Stimulated activated naive CD8-positive, alpha-beta T cell treated with anti-CD3 and anti-CD28 coated beads, Interleukin-15, amount 100 ng/mL, for 72 hours (primary cell): ENCODE data around the gene MOB3B.
"Not testable (repeated sequence)": the region's sequence is repeated elsewhere in the genome, so short reads cannot be mapped to it uniquely, and the experiment has no call there.

Source experiments
- ATAC-seq: fragments of 150-1000 bp; cut with Tn5 transposase; 2 replicates; pipeline ENCODE4 v1.10.0; 2021; ENCODE audit warnings: mild to moderate bottlenecking, moderate library complexity
- DNase-seq, 2 donors: peaks; one replicate each; pipeline ENCODE4 v3.0.0; 2021 to 2022
- H3K27ac Mint-ChIP-seq, 2 donors: one replicate each; pipeline ENCODE4 v1.8.0; 2022; ENCODE audit warnings: mild to moderate bottlenecking in 2 of 2, mixed read lengths in 2 of 2, moderate library complexity in 2 of 2
- H3K27me3 Mint-ChIP-seq: one replicate; pipeline ENCODE4 v1.8.0; 2022; ENCODE audit warnings: mixed read lengths
- H3K4me1 Mint-ChIP-seq: one replicate; pipeline ENCODE4 v1.8.0; 2022; ENCODE audit warnings: mild to moderate bottlenecking, mixed read lengths
- H3K4me3 Mint-ChIP-seq, 2 donors: one replicate each; pipeline ENCODE4 v1.8.0; 2022; ENCODE audit warnings: mild to moderate bottlenecking in 2 of 2, mixed read lengths in 2 of 2, moderate library complexity in 1 of 2
- H3K9me3 Mint-ChIP-seq, 2 donors: one replicate each; pipeline ENCODE4 v1.8.0; 2022; ENCODE audit warnings: mixed read lengths in 2 of 2

The MOB3B gene

DNA sequence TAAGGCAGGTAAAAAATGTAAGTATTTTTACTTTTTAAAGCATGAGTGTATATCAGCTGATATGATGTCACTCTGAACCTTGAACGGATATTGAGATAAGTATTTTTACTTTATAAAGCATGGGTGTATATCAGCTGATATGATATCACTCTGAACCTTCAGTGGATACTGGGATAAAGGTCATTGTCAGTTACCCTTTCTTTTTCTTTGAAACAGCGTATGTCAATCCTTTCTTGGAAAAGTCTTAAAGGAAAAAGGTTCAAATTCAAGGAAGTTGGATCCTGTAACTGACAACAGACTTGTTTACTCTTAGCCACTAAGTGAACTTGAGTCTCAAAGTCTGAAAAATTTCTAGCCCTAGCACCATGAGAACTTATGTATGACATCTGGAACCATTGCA is 67.2 kb downstream of the MOB3B start:
- peaks cover 0 to 3% of the 10 kb centered on the region in 2 donors for H3K9me3 Mint-ChIP-seq
- ATAC-seq (no peak), DNase-seq (no peak)
- H3K4me1 Mint-ChIP-seq: peaks cover 9% of the 10 kb centered on the region
- no peak overlapping the region for H3K27ac Mint-ChIP-seq
- H3K27me3 Mint-ChIP-seq: no peaks in the 10 kb centered on the region
- H3K4me3 Mint-ChIP-seq: no peak overlapping the region

DNA sequence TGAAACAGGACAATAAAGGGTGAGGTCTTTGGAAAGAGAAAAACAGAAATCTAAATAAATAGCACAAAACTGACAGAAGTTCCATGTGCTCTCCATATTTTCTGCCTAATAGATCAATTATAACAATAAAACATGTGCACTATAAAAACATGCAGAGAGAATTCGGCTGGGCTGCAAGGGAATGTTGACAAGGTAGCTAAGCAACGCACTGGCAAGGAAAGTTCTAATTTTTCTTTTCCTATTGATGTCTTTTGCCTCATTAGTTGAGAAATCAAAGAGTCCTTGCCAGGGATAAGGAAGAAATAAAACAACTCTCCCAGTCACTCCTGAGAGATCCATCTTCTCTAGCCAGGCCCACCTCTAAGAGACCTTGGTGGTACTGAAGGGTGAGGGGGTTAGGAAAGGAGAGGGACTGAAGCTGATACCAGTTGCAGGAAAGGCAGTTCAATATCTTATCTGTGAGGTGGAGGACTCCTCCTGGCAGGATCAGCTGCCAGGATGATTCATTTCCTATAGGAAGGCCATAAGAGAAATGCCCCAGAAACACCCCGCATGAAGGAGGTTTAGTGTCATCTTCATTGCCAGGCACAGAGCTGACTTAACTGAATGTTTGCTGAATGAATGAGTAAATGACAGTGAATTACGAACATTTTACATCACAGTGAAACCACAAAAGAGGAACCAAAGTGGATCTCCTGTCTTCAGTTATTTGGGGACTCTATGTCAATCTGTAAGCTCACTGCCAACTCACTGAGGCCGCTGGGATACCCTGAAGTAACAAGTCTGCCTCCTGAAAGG is 69.2 kb downstream of the MOB3B start:
- ATAC-seq (no peak), DNase-seq (no peak)
- Mint-ChIP-seq H3K4me1 (peaks cover 14% of the 10 kb centered on the region), H3K4me3 (no peak overlapping the region), H3K9me3 (no peaks in the 10 kb centered on the region), H3K27ac (peak overlapping the region in 1 of 2 donors; percentile 34), H3K27me3 (no peaks in the 10 kb centered on the region)

- DNase-seq: no peak
- ATAC-seq: no peak
- peaks cover 14% of the 10 kb centered on the region for H3K4me1 Mint-ChIP-seq
- no peaks in the 10 kb centered on the region for H3K9me3 Mint-ChIP-seq
- peak overlapping the region in 1 of 2 donors; percentile 15 for H3K27ac Mint-ChIP-seq
- no peak overlapping the region for H3K4me3 Mint-ChIP-seq
- no peaks in the 10 kb centered on the region for H3K27me3 Mint-ChIP-seq
Observed at GRCh38 chr9:27457445-27457844, 72.2 kb downstream of the MOB3B start.

- H3K27me3 Mint-ChIP-seq: no peaks in the 10 kb centered on the region
- H3K4me3 Mint-ChIP-seq: no peak overlapping the region
- H3K4me1 Mint-ChIP-seq: peaks cover 9% of the 10 kb centered on the region
- no peaks in the 10 kb centered on the region for H3K9me3 Mint-ChIP-seq
- no peak overlapping the region for H3K27ac Mint-ChIP-seq
- no peak for ATAC-seq
- no peak for DNase-seq
Observed at GRCh38 chr9:27453860-27454553, 75.6 kb downstream of the MOB3B start.

DNA sequence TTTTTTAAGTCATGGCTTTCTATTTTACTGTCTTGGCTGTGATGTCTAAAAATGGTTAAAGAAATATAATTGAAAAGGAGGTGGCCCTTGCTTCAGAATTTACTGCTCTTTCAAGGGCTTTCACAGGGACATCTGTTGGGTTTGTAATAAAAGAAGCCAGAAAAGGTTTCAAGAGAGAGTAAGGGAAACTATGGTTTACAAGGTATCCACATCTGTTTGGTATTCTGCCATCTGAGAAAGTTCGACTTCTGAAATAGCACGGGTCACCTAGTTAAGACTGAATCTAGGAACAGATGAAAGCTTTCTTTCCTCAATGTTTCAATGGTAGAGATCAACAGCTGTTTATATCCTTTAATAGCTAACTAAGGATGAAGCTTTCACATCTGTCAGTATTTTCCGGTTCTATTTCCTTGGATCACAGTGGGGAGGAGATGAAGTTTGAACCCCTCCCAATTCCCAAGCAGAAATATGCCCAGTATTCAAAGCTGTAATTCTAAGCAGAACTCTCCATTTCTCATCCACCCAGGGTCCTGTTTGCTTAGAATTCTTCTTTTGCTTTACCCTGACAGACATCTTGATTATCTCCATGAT is 78.3 kb downstream of the MOB3B start:
- DNase-seq: no peak
- Mint-ChIP-seq H3K4me3 (no peak overlapping the region), H3K27me3 (no peaks in the 10 kb centered on the region), H3K9me3 (peaks cover 0 to 4% of the 10 kb centered on the region in 2 donors), H3K27ac (no peak overlapping the region), H3K4me1 (no peaks in the 10 kb centered on the region)
- ATAC-seq: no peak

DNA sequence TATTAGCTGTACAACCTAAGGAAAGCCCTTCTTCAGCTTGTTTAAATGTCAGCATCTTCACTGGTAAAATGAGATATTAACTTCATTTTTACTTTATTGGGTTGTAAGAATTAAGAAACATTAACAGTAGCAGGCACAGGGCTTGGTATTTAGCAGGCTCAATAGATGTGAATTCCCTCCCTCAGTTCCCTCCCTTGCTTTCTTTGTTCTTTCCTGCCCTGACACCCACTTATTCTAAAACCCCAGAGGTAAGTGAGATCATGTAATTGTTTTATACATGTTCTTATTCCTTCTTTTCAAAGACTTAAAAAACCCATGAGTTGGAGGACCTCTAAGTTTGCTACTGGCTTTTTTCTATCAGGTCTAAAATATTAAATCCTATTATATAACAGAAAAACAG is 78.9 kb downstream of the MOB3B start:
- no peak for ATAC-seq

GRCh38 chr9:27448356-27448755 is 81.3 kb downstream of the MOB3B start:
- H3K27ac Mint-ChIP-seq, H3K27me3 Mint-ChIP-seq, H3K4me1 Mint-ChIP-seq, H3K4me3 Mint-ChIP-seq, ATAC-seq, DNase-seq: not testable (repeated sequence)
- peaks cover 0 to 11% of the 10 kb centered on the region in 2 donors for H3K9me3 Mint-ChIP-seq

More for the DNA sequence above, 78.9 kb downstream of the MOB3B start:
- Mint-ChIP-seq H3K27ac (no peak overlapping the region), H3K9me3 (peaks cover 0 to 4% of the 10 kb centered on the region in 2 donors), H3K27me3 (no peaks in the 10 kb centered on the region), H3K4me1 (no peaks in the 10 kb centered on the region), H3K4me3 (no peak overlapping the region)
- no peak for DNase-seq

DNA sequence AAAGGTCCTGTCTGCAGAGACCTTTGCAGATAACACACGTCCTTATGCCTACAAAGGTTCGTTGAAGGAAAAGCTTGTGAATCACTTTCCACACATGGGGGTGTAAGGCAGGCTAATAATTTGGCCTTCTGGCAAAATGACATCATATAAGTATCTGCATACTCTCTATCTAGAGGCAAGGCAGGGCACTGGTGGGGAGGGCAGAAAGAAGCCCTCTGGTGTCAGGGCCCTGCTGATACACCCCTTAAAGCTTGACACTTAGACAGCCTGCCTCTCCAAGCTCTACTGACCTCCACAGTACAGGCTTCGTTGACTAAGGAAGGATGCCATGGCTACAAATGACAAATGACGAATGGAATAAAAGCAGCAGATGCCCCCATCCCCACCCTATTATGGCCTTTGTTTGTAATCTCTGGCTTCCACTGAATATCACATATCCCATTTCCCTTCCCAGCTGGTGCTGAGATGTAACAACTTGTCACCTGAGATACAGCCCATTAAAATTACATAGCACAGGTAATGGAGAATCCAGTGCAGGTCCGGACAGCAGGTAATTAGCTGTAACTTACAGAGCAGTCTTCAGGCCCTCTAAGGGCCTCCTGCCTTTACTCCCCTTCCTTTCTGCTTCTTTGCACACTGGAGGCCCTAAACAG is 82.5 kb downstream of the MOB3B start:
- DNase-seq: no peak
- no peaks in the 10 kb centered on the region for H3K27me3 Mint-ChIP-seq
- peaks cover 6% of the 10 kb centered on the region for H3K4me1 Mint-ChIP-seq
- H3K9me3 Mint-ChIP-seq: peaks cover 0 to 11% of the 10 kb centered on the region in 2 donors
- no peak overlapping the region for H3K4me3 Mint-ChIP-seq
- ATAC-seq: no peak
- H3K27ac Mint-ChIP-seq: no peak overlapping the region

DNA sequence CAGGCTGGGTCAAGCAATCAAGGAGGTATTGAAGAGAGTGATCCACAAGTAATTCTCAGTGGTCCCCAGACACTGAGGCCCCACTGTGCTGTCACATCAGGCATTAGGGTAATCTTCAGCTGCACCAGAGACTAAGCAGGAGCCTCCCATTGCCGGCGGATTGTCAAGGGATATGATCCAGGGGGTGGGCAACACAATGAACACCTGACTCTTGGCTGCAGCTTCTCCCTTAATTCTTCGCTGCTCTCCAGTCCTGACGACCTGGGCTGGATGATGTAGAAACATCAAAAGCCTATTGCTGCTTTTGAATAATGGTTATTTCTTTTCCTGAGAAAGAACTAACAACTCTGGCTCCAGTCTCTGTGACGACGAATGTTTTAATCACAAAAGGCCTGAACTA is 83.9 kb downstream of the MOB3B start:
- Mint-ChIP-seq H3K4me3 (no peak overlapping the region), H3K27ac (no peak overlapping the region), H3K9me3 (peaks cover 0 to 11% of the 10 kb centered on the region in 2 donors), H3K27me3 (no peaks in the 10 kb centered on the region), H3K4me1 (peaks cover 18% of the 10 kb centered on the region)
- DNase-seq: no peak
- no peak for ATAC-seq

DNA sequence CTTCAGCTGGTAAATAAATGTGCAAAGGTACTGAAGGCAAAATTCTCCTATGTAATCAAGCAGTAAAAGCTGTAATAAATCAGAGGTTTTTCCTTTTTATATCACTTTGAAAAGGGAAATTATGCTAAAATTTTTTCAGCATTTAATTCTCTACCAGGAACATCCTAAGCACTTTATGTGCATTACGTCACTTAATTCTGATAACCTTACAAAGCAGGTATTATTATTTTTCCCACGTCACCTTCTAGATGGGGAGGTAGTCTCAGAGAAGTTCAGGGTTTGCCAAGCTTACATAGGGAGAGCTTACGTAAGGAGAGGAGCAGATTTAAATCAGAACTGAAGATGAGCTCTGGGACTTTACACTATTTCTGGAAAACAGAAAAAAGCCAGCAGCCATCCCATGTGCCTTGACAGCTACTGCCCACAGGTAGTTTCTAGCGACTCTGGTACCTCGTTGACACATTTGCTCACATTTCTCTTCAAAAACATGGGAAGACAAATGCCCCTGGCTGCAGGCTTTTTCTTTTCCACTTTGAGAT is 84.5 kb downstream of the MOB3B start:
- Mint-ChIP-seq H3K9me3 (peaks cover 0 to 11% of the 10 kb centered on the region in 2 donors), H3K27ac (no peak overlapping the region), H3K4me3 (no peak overlapping the region), H3K27me3 (no peaks in the 10 kb centered on the region), H3K4me1 (peaks cover 18% of the 10 kb centered on the region)
- no peak for DNase-seq
- no peak for ATAC-seq

DNA sequence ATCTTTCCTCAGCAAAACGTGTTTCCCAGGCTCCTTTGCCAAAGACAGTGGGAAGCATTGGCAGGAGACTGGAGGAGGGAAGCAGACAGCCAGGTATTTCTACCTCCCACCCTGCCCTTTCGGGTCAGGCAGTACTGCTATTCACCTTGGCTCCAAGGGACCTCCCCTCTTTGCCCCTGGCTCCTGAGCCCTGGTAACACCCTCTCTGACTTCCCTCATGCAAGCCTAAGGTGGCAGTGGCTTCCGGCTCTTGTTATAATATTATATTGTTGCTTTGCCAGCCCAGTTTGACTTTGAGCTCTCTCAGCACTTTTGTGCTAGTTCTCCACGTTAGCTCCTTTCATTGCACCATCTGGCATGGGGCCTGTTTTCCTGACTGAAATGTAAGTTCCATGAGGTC is 87.2 kb downstream of the MOB3B start:
- peaks cover 0 to 7% of the 10 kb centered on the region in 2 donors for H3K9me3 Mint-ChIP-seq
- no peak for ATAC-seq
- no peak for DNase-seq
- H3K27ac Mint-ChIP-seq: peak overlapping the region in 1 of 2 donors; percentile 84
- no peaks in the 10 kb centered on the region for H3K27me3 Mint-ChIP-seq
- H3K4me3 Mint-ChIP-seq: peak overlapping the region in 1 of 2 donors; percentile 41
- H3K4me1 Mint-ChIP-seq: peaks cover 18% of the 10 kb centered on the region

DNA sequence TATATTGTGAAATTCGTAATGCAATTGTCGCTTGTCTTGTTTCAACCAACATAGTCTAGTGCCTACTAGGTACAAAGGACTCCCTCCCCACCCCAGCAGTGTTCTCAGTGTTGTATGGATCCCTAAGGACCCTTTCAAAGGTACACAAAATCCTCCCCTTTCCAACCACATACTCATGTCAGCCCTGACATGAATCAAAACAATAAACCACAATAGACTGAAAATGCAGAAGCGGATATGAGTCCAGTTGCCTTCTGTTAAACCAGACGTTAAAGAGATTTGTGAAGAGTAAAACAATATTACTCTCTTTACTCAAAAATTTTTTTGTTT is 87.9 kb downstream of the MOB3B start:
- H3K4me1 Mint-ChIP-seq: peaks cover 18% of the 10 kb centered on the region
- H3K9me3 Mint-ChIP-seq: peaks cover 0 to 7% of the 10 kb centered on the region in 2 donors
- no peak overlapping the region for H3K27ac Mint-ChIP-seq
- ATAC-seq (peak; percentile 88), DNase-seq (peak in 1 of 2 donors; percentile 17)
- H3K27me3 Mint-ChIP-seq: no peaks in the 10 kb centered on the region
- H3K4me3 Mint-ChIP-seq: no peak overlapping the region

DNA sequence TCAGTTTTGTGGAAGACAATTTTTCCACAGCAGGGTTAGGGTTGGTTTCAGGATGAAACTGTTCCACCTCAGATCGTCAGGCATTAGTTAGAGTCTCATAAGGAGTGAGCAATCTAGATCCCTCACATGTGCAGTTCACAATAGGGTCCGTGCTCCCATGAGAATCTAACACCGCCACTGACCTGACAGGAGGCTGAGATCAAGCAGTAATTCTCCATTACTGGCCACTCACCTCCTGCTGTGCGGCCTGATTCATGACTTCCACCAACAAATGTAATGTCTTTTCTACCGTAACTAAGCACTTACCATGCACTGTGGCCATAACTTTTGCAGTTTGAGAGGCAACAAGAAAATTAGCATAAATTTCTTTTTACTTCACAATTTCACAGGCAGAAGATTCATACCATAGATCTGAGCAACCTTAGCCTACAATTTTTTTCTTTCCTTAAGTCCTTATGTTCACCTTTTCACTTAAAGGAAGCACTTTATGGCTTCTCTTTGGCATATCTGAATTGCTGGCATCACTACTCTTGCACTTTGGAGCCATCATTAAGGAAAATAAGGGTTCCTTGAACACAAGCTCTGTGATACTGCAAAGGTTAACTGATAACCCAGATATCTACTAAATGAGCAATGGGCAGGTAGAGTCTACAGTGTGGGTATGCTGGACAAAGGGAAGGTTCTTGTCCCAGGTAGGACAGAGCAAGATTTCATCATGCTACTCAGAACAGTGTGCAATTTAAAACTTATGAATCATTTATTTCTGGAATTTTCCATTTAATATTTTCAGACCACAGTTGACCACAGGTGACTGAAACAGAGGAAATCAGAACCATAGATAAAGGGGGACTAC is 88.5 kb downstream of the MOB3B start:
- no peak overlapping the region for H3K4me3 Mint-ChIP-seq
- H3K27ac Mint-ChIP-seq: no peak overlapping the region
- H3K27me3 Mint-ChIP-seq: no peaks in the 10 kb centered on the region
- DNase-seq (no peak), ATAC-seq (peak; percentile 78)
- peaks cover 18% of the 10 kb centered on the region for H3K4me1 Mint-ChIP-seq
- H3K9me3 Mint-ChIP-seq: peaks cover 0 to 7% of the 10 kb centered on the region in 2 donors

- Mint-ChIP-seq H3K27ac (no peak overlapping the region), H3K4me3 (no peak overlapping the region)
- no peak for DNase-seq
Observed at GRCh38 chr9:27438522-27438921, 91.1 kb downstream of the MOB3B start.

More at GRCh38 chr9:27438522-27438921, 91.1 kb downstream of the MOB3B start:
- peaks cover 18% of the 10 kb centered on the region for H3K4me1 Mint-ChIP-seq
- H3K9me3 Mint-ChIP-seq: peaks cover 6 to 8% of the 10 kb centered on the region in 2 donors
- ATAC-seq: no peak
- H3K27me3 Mint-ChIP-seq: no peaks in the 10 kb centered on the region
